Stimulated activated memory B cell treated with anti-CD40 and anti-IgM and Interleukin-4, amounts not matched to agents 10 μg/mL and 1 μg/mL and 100 μg/mL, for 72 hours (primary cell): ENCODE results near the gene NUDT14.

Experiments used
- ATAC-seq: fragments of 150-1000 bp; cut with Tn5 transposase; 2 replicates; pipeline ENCODE4 v1.10.0; 2021
- H3K27ac Mint-ChIP-seq: one replicate; pipeline ENCODE4 v1.8.0; 2022; ENCODE audit warnings: mild to moderate bottlenecking, mixed read lengths
- H3K27me3 Mint-ChIP-seq: one replicate; pipeline ENCODE4 v1.8.0; 2022; ENCODE audit warnings: mixed read lengths
- H3K36me3 Mint-ChIP-seq: one replicate; pipeline ENCODE4 v1.8.0; 2022; ENCODE audit warnings: mixed read lengths
- H3K4me1 Mint-ChIP-seq: one replicate; pipeline ENCODE4 v1.8.0; 2022; ENCODE audit warnings: mixed read lengths
- H3K4me3 Mint-ChIP-seq: one replicate; pipeline ENCODE4 v1.8.0; 2022; ENCODE audit warnings: mild to moderate bottlenecking, moderate library complexity, mixed read lengths
- H3K9me3 Mint-ChIP-seq: one replicate; pipeline ENCODE4 v1.8.0; 2022; ENCODE audit warnings: mixed read lengths

The NUDT14 gene

GRCh38 chr14:105195522-105196264 is 14.6 kb upstream of the NUDT14 start:
- no peak for ATAC-seq
- Mint-ChIP-seq H3K4me1 (peaks cover 47% of the 10 kb centered on the region), H3K27me3 (peaks cover 76% of the 10 kb centered on the region), H3K9me3 (no peaks in the 10 kb centered on the region), H3K36me3 (no peaks in the 10 kb centered on the region), H3K27ac (no peak overlapping the region), H3K4me3 (no peak overlapping the region)

GRCh38 chr14:105195051-105195450 is 13.9 kb upstream of the NUDT14 start:
- no peaks in the 10 kb centered on the region for H3K9me3 Mint-ChIP-seq
- H3K27ac Mint-ChIP-seq = peak overlapping the region; percentile 8
- H3K4me1 Mint-ChIP-seq = peaks cover 51% of the 10 kb centered on the region
- H3K4me3 Mint-ChIP-seq = no peak overlapping the region
- H3K27me3 Mint-ChIP-seq = peaks cover 76% of the 10 kb centered on the region
- no peak for ATAC-seq
- H3K36me3 Mint-ChIP-seq = no peaks in the 10 kb centered on the region

GRCh38 chr14:105193916-105194782 is 13.0 kb upstream of the NUDT14 start:
- Mint-ChIP-seq H3K9me3 (no peaks in the 10 kb centered on the region), H3K27ac (peak overlapping the region; percentile 8), H3K4me3 (peak overlapping the region; percentile 34), H3K4me1 (peaks cover 51% of the 10 kb centered on the region), H3K36me3 (no peaks in the 10 kb centered on the region), H3K27me3 (peaks cover 76% of the 10 kb centered on the region)
- peak; percentile 8 for ATAC-seq

- H3K4me3 Mint-ChIP-seq = peak overlapping the region; percentile 26
- H3K9me3 Mint-ChIP-seq = peaks cover 2% of the 10 kb centered on the region
- H3K27ac Mint-ChIP-seq = peak overlapping the region; percentile 27
- no peaks in the 10 kb centered on the region for H3K36me3 Mint-ChIP-seq
- ATAC-seq = peak; percentile 37
- H3K27me3 Mint-ChIP-seq = peaks cover 76% of the 10 kb centered on the region
- H3K4me1 Mint-ChIP-seq = peaks cover 48% of the 10 kb centered on the region
Measured at GRCh38 chr14:105192866-105193731, 12.0 kb upstream of the NUDT14 start.

GRCh38 chr14:105187935-105188524 is 6.9 kb upstream of the NUDT14 start:
- Mint-ChIP-seq H3K9me3 (peaks cover 4% of the 10 kb centered on the region), H3K4me1 (peaks cover 21% of the 10 kb centered on the region), H3K27me3 (peaks cover 80% of the 10 kb centered on the region), H3K36me3 (no peaks in the 10 kb centered on the region), H3K4me3 (no peak overlapping the region), H3K27ac (no peak overlapping the region)
- ATAC-seq = no peak

- no peak for ATAC-seq
- H3K27ac Mint-ChIP-seq = no peak overlapping the region
- H3K27me3 Mint-ChIP-seq = peaks cover 80% of the 10 kb centered on the region
- peaks cover 17% of the 10 kb centered on the region for H3K4me1 Mint-ChIP-seq
- H3K36me3 Mint-ChIP-seq = no peaks in the 10 kb centered on the region
- H3K9me3 Mint-ChIP-seq = peaks cover 4% of the 10 kb centered on the region
- H3K4me3 Mint-ChIP-seq = no peak overlapping the region
Measured at GRCh38 chr14:105187116-105187515, 6.0 kb upstream of the NUDT14 start.

- Mint-ChIP-seq H3K27me3 (peaks cover 73% of the 10 kb centered on the region), H3K36me3 (no peaks in the 10 kb centered on the region), H3K9me3 (peaks cover 4% of the 10 kb centered on the region), H3K27ac (no peak overlapping the region), H3K4me1 (peaks cover 11% of the 10 kb centered on the region), H3K4me3 (no peak overlapping the region)
- no peak for ATAC-seq
Measured at GRCh38 chr14:105185973-105186372, 4.9 kb upstream of the NUDT14 start.

GRCh38 chr14:105185001-105185400 is 3.9 kb upstream of the NUDT14 start:
- no peak overlapping the region for H3K27ac Mint-ChIP-seq
- peaks cover 4% of the 10 kb centered on the region for H3K9me3 Mint-ChIP-seq
- no peak for ATAC-seq
- no peak overlapping the region for H3K4me3 Mint-ChIP-seq
- H3K27me3 Mint-ChIP-seq = peaks cover 63% of the 10 kb centered on the region
- H3K36me3 Mint-ChIP-seq = no peaks in the 10 kb centered on the region
- H3K4me1 Mint-ChIP-seq = peaks cover 6% of the 10 kb centered on the region

- peaks cover 4% of the 10 kb centered on the region for H3K9me3 Mint-ChIP-seq
Measured at GRCh38 chr14:105184461-105184860, 3.3 kb upstream of the NUDT14 start.

GRCh38 chr14:105182296-105183020 is 1.3 kb upstream of the NUDT14 start:
- Mint-ChIP-seq H3K4me1 (peaks cover 11% of the 10 kb centered on the region), H3K27ac (no peak overlapping the region)

More at GRCh38 chr14:105184461-105184860, 3.3 kb upstream of the NUDT14 start:
- Mint-ChIP-seq H3K4me3 (no peak overlapping the region), H3K36me3 (no peaks in the 10 kb centered on the region), H3K27ac (no peak overlapping the region), H3K4me1 (peaks cover 11% of the 10 kb centered on the region), H3K27me3 (peaks cover 58% of the 10 kb centered on the region)
- no peak for ATAC-seq

GRCh38 chr14:105181549-105182295 is 610 bp upstream of the NUDT14 start:
- Mint-ChIP-seq H3K27ac (no peak overlapping the region), H3K4me1 (peaks cover 11% of the 10 kb centered on the region), H3K9me3 (no peaks in the 10 kb centered on the region), H3K27me3 (peaks cover 44% of the 10 kb centered on the region), H3K36me3 (no peaks in the 10 kb centered on the region), H3K4me3 (no peak overlapping the region)
- no peak for ATAC-seq

More at GRCh38 chr14:105182296-105183020, 1.3 kb upstream of the NUDT14 start:
- Mint-ChIP-seq H3K9me3 (no peaks in the 10 kb centered on the region), H3K4me3 (no peak overlapping the region), H3K36me3 (no peaks in the 10 kb centered on the region), H3K27me3 (peaks cover 49% of the 10 kb centered on the region)
- ATAC-seq = no peak

- Mint-ChIP-seq H3K4me1 (peaks cover 19% of the 10 kb centered on the region), H3K9me3 (no peaks in the 10 kb centered on the region), H3K27ac (no peak overlapping the region), H3K4me3 (no peak overlapping the region), H3K36me3 (no peaks in the 10 kb centered on the region), H3K27me3 (peaks cover 23% of the 10 kb centered on the region)
- no peak for ATAC-seq
Measured at GRCh38 chr14:105179191-105179590, 1.9 kb downstream of the NUDT14 start.

GRCh38 chr14:105178868-105179140 is 2.3 kb downstream of the NUDT14 start:
- Mint-ChIP-seq H3K4me1 (peaks cover 21% of the 10 kb centered on the region), H3K36me3 (no peaks in the 10 kb centered on the region), H3K9me3 (no peaks in the 10 kb centered on the region), H3K4me3 (no peak overlapping the region), H3K27ac (no peak overlapping the region), H3K27me3 (peaks cover 19% of the 10 kb centered on the region)
- ATAC-seq = no peak
